Measurements from ENCODE around the gene CERS6.

DNA sequence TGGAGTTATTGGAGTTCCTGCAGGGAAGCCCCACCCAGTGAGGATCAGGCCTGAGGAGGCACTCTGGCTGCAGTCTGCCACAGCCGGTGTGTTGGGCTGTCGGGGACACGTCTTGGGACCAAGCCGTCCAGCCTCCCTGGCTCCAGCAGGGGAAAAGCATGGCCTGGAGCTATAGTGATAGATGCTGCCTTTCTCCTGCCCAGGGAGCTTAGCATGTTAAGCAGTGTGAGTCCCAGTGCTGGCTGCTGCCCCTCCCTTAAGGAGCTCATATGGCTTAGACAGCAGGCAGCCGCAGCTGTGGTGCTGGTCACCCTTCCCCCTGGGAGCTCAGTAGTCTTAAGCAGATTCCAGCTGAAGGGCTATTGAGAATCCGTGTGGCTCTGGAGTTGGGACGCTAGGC lies 78.9 kb downstream of the CERS6 start:
- TF ChIP-seq RAD21 (conservative IDR thresholded peaks at IDR 0.05), result no peak
- TF ChIP-seq, protein P1, sequence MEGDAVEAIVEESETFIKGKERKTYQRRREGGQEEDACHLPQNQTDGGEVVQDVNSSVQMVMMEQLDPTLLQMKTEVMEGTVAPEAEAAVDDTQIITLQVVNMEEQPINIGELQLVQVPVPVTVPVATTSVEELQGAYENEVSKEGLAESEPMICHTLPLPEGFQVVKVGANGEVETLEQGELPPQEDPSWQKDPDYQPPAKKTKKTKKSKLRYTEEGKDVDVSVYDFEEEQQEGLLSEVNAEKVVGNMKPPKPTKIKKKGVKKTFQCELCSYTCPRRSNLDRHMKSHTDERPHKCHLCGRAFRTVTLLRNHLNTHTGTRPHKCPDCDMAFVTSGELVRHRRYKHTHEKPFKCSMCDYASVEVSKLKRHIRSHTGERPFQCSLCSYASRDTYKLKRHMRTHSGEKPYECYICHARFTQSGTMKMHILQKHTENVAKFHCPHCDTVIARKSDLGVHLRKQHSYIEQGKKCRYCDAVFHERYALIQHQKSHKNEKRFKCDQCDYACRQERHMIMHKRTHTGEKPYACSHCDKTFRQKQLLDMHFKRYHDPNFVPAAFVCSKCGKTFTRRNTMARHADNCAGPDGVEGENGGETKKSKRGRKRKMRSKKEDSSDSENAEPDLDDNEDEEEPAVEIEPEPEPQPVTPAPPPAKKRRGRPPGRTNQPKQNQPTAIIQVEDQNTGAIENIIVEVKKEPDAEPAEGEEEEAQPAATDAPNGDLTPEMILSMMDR (IDR thresholded peaks at IDR 0.05; ENCODE audit: poor library complexity, severe bottlenecking), result no peak
